Measurements from ENCODE around the gene MRAP.

DNA sequence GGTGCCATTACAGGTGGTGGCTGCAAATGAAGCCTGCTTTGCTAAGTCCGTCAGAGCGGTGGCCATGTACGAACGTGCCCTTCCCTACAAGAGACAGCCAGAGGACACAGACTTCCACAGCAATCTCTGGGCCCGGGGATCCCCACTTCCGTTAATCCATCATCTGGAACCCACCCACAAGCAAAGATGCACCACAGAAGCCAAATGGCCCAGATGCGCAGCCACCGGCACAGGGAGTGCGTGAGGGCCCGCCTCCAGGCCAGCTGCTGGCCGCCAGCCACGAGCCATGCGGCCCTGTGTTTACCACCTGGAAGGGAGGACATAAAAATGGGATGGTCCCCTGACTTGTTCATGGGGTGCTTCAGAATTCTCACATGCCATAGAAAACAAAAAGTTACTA lies 22.1 kb downstream of the MRAP start:
- TF ChIP-seq, protein P1, sequence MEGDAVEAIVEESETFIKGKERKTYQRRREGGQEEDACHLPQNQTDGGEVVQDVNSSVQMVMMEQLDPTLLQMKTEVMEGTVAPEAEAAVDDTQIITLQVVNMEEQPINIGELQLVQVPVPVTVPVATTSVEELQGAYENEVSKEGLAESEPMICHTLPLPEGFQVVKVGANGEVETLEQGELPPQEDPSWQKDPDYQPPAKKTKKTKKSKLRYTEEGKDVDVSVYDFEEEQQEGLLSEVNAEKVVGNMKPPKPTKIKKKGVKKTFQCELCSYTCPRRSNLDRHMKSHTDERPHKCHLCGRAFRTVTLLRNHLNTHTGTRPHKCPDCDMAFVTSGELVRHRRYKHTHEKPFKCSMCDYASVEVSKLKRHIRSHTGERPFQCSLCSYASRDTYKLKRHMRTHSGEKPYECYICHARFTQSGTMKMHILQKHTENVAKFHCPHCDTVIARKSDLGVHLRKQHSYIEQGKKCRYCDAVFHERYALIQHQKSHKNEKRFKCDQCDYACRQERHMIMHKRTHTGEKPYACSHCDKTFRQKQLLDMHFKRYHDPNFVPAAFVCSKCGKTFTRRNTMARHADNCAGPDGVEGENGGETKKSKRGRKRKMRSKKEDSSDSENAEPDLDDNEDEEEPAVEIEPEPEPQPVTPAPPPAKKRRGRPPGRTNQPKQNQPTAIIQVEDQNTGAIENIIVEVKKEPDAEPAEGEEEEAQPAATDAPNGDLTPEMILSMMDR (conservative IDR thresholded peaks at IDR 0.05 in 1 of 2, IDR thresholded peaks at IDR 0.05 in 1 of 2; ENCODE audit: low read depth in 1 of 2, low read length in 2 of 2): no peak
- no peak for TF ChIP-seq EZH2 (IDR thresholded peaks at IDR 0.05; ENCODE audit: low read length, missing control alignments)

Data from fibroblast of lung (primary cell).